Glutamatergic neuron (in vitro differentiated cells): ENCODE data around the gene CECR2. TPM values are rescaled to one million over a fixed set of nuclear protein-coding genes. Genes with fewer than 3 reads are reported as not detected.

Source experiments
- DNase-seq: peaks from one replicate; pipeline ENCODE4 v3.0.0; 2022
- H3K27ac Mint-ChIP-seq: one replicate; pipeline ENCODE4 v1.8.0; 2020; ENCODE audit warnings: mild to moderate bottlenecking, mixed read lengths, inconsistent platforms; ENCODE audit not compliant: unreplicated experiment
- H3K27me3 Mint-ChIP-seq: one replicate; pipeline ENCODE4 v1.8.0; 2020; ENCODE audit warnings: mild to moderate bottlenecking, moderate library complexity, mixed read lengths, inconsistent platforms; ENCODE audit not compliant: unreplicated experiment
- H3K36me3 Mint-ChIP-seq: one replicate; pipeline ENCODE4 v1.8.0; 2020; ENCODE audit warnings: mild to moderate bottlenecking, mixed read lengths, inconsistent platforms; ENCODE audit not compliant: unreplicated experiment
- H3K4me1 Mint-ChIP-seq: one replicate; pipeline ENCODE4 v1.8.0; 2020; ENCODE audit warnings: mild to moderate bottlenecking, low read depth, mixed read lengths, inconsistent platforms; ENCODE audit not compliant: unreplicated experiment
- H3K4me3 Mint-ChIP-seq: one replicate; pipeline ENCODE4 v1.8.0; 2020; ENCODE audit warnings: mild to moderate bottlenecking, mixed read lengths, inconsistent platforms; ENCODE audit not compliant: unreplicated experiment
- H3K9me3 Mint-ChIP-seq: one replicate; pipeline ENCODE4 v1.8.0; 2020; ENCODE audit warnings: mild to moderate bottlenecking, moderate library complexity, mixed read lengths, inconsistent platforms; ENCODE audit not compliant: unreplicated experiment
- CTCF ChIP-seq: fragments of 200-600 bp; sonication (generic); IDR thresholded peaks from one replicate; pipeline ENCODE4 v1.5.0; 2021; ENCODE audit not compliant: partially characterized antibody, unreplicated experiment
- total RNA-seq: library from RNA; stranded (reverse); fragmentation: NEBNext Ultra II Directional; extraction: Animal tissue kit (Norgen Biotek cat#: 25700); gene quantifications from one replicate; pipeline ENCODE4 v1.2.1, GENCODE V29; 2021; ENCODE audit not compliant: unreplicated experiment

The CECR2 gene
- total RNA-seq, 1 donor from 2014 or later = 178 TPM

GRCh38 chr22:17334059-17334458, 35.2 kb upstream of the CECR2 start:
- Mint-ChIP-seq H3K27me3 (peaks cover 3% of the 10 kb centered on the region), H3K4me3 (no peak overlapping the region), H3K36me3 (no peaks in the 10 kb centered on the region), H3K27ac (no peak overlapping the region), H3K9me3 (no peaks in the 10 kb centered on the region), H3K4me1 (no peaks in the 10 kb centered on the region)
- no peak for TF ChIP-seq CTCF
- no peak for DNase-seq

- no peaks in the 10 kb centered on the region for H3K36me3 Mint-ChIP-seq
- no peaks in the 10 kb centered on the region for H3K9me3 Mint-ChIP-seq
- peaks cover 3% of the 10 kb centered on the region for H3K27me3 Mint-ChIP-seq
- DNase-seq = no peak
- no peak overlapping the region for H3K4me3 Mint-ChIP-seq
- no peak overlapping the region for H3K27ac Mint-ChIP-seq
- no peak for TF ChIP-seq CTCF
- no peaks in the 10 kb centered on the region for H3K4me1 Mint-ChIP-seq
These were observed 34.3 kb upstream of the CECR2 start for GRCh38 chr22:17334983-17335382.

GRCh38 chr22:17336061-17336460, 33.2 kb upstream of the CECR2 start:
- no peak for DNase-seq
- no peak overlapping the region for H3K27ac Mint-ChIP-seq
- H3K27me3 Mint-ChIP-seq = peaks cover 3% of the 10 kb centered on the region
- H3K4me1 Mint-ChIP-seq = no peaks in the 10 kb centered on the region
- H3K9me3 Mint-ChIP-seq = no peaks in the 10 kb centered on the region
- no peaks in the 10 kb centered on the region for H3K36me3 Mint-ChIP-seq
- TF ChIP-seq CTCF = no peak
- H3K4me3 Mint-ChIP-seq = no peak overlapping the region

- peaks cover 3% of the 10 kb centered on the region for H3K27me3 Mint-ChIP-seq
- no peak for DNase-seq
- no peaks in the 10 kb centered on the region for H3K4me1 Mint-ChIP-seq
- H3K27ac Mint-ChIP-seq = no peak overlapping the region
- no peak overlapping the region for H3K4me3 Mint-ChIP-seq
- no peaks in the 10 kb centered on the region for H3K36me3 Mint-ChIP-seq
- no peak for TF ChIP-seq CTCF
- no peaks in the 10 kb centered on the region for H3K9me3 Mint-ChIP-seq
These were observed 31.6 kb upstream of the CECR2 start for GRCh38 chr22:17337639-17338038.

- no peaks in the 10 kb centered on the region for H3K36me3 Mint-ChIP-seq
- DNase-seq = no peak
- TF ChIP-seq CTCF = no peak
- H3K9me3 Mint-ChIP-seq = no peaks in the 10 kb centered on the region
- no peaks in the 10 kb centered on the region for H3K4me1 Mint-ChIP-seq
- peaks cover 1% of the 10 kb centered on the region for H3K27me3 Mint-ChIP-seq
- H3K4me3 Mint-ChIP-seq = no peak overlapping the region
- no peak overlapping the region for H3K27ac Mint-ChIP-seq
These were observed 30.1 kb upstream of the CECR2 start for GRCh38 chr22:17339095-17339693.
